ENCODE data around the gene PLXND1. TPM values are rescaled to one million over a fixed set of nuclear protein-coding genes. Genes with fewer than 3 reads are reported as not detected.

Gene PLXND1
- total and polyA plus RNA-seq, 8 donors, result 175 to 263 (median 214) TPM

DNA sequence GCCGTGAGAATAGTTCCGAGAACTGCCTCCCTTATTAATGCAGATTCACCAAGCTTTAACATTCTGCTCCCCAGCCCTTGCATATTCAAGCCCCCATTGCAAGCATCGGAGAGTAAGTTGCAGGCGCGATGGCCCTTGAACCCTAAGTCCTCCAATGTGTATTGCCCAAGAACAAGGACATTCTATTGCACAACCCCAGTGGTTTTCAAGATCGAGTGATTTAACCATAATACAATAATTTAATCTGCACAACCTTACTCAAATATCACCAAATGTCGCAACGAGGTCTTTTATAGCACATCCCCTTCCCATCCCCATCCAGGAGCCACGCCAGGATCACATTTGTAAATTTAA, 21.7 kb upstream of the PLXND1 start:
- peaks cover 39 to 60% of the 10 kb centered on the region in 2 donors for H3K4me1 ChIP-seq
- H3K4me3 ChIP-seq, result peak overlapping the region; percentile 41 to 61
- ATAC-seq (peak; percentile 1), DNase-seq (no peak)
- H3K36me3 ChIP-seq, result no peaks in the 10 kb centered on the region
- intact Hi-C loops (cut with DNase I), result no loop called here
- no peaks in the 10 kb centered on the region for H3K9me3 ChIP-seq
- TF ChIP-seq, protein P1, sequence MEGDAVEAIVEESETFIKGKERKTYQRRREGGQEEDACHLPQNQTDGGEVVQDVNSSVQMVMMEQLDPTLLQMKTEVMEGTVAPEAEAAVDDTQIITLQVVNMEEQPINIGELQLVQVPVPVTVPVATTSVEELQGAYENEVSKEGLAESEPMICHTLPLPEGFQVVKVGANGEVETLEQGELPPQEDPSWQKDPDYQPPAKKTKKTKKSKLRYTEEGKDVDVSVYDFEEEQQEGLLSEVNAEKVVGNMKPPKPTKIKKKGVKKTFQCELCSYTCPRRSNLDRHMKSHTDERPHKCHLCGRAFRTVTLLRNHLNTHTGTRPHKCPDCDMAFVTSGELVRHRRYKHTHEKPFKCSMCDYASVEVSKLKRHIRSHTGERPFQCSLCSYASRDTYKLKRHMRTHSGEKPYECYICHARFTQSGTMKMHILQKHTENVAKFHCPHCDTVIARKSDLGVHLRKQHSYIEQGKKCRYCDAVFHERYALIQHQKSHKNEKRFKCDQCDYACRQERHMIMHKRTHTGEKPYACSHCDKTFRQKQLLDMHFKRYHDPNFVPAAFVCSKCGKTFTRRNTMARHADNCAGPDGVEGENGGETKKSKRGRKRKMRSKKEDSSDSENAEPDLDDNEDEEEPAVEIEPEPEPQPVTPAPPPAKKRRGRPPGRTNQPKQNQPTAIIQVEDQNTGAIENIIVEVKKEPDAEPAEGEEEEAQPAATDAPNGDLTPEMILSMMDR (IDR thresholded peaks at IDR 0.05), result no peak
- H3K27me3 ChIP-seq, result no peaks in the 10 kb centered on the region
- H3K27ac ChIP-seq, result peak overlapping the region; percentile 97 to 98

DNA sequence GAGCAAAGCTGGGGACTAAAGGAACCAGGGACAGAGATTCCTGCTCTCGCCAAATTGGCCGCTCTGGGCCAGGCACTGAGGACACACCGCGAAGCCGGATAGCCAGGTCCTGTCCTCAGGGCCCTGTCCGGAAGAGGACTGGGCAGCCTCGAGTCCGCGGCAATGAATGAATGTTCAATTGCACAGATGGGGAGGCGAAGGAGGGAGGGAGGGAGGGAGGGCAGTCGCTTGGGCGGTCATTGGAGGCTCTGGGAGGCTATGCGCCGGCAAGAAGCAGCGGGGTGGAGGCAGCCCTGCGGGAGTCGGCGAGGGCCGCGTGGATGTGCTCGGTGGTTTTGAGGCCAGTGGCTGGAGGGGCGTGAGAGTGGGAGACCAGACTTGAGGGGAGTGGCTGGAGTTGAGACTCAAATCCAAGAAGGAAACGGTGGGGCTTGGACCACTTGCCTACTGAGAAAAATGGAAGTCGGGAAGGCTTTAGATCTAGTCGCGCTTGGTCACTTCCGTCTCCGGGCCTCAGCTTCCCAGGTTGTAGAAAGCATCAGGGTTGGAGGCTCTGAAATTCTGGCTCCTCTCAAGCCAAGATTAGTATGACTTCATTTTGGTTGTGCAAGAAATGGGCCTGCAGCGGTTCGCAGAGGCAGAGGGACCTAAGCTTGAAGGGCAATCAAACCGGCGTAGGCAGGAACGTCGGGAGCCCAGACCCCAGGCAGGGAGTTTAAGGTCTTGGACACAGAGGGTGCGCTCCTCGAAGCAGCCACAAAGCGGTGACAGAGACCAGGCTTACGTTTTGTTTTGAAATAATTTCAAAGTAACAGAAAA, 21.1 kb upstream of the PLXND1 start:
- Histone ChIP-seq H3K4me3 (peak overlapping the region; percentile 41 to 61), H3K27ac (peak overlapping the region; percentile 97 to 98), H3K36me3 (no peaks in the 10 kb centered on the region), H3K9me3 (no peaks in the 10 kb centered on the region), H3K4me1 (peaks cover 45 to 65% of the 10 kb centered on the region in 2 donors), H3K27me3 (no peaks in the 10 kb centered on the region)
- intact Hi-C loops (cut with DNase I), result no loop called here
- ATAC-seq (peak; percentile 55), DNase-seq (peak; percentile 79 to 86 (median 83))
- TF ChIP-seq, protein P1 (IDR thresholded peaks at IDR 0.05), result peak; percentile 64 to 69

DNA sequence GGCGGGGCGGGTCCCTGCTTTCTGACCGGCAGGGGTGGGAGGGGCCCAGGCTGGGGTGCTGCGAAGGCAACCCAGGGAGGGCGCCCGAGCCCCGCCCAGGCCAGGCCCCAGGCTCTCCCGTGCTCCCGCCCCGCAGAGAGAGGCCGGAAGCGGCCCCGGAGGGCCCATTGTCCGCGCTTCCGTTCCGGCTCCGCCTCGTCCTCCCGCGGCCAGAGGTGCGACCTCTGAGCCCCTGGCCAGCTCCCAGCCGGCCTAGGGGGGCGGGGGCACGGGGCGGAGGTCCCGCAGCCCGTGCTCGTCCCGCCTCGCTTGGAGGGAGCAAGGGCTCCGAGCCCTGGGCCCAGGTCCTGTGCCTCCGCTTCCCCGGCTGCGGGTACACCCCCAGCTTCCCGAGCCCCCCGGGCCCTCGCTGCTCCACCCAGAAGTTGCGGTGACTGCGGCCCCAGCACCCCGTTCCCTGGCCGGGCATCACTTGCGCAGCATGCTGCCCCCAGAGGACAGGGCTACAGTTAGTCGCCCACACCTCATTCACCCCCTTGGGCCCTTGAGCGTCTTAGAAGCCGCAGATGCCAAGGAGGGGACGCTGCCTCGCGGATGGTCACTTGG, 20.4 kb upstream of the PLXND1 start:
- peak; percentile 67 to 99 (median 92) for DNase-seq
- TF ChIP-seq, protein P1 (IDR thresholded peaks at IDR 0.05), result peak in 1 of 2 donors; percentile 24
- no peaks in the 10 kb centered on the region for H3K27me3 ChIP-seq
- H3K36me3 ChIP-seq, result no peaks in the 10 kb centered on the region
- H3K4me3 ChIP-seq, result peak overlapping the region; percentile 41 to 61
- H3K4me1 ChIP-seq, result peaks cover 48 to 71% of the 10 kb centered on the region in 2 donors
- no peaks in the 10 kb centered on the region for H3K9me3 ChIP-seq
- intact Hi-C loops (cut with DNase I), result no loop called here
- H3K27ac ChIP-seq, result peak overlapping the region; percentile 97 to 98
- peak; percentile 90 for ATAC-seq

DNA sequence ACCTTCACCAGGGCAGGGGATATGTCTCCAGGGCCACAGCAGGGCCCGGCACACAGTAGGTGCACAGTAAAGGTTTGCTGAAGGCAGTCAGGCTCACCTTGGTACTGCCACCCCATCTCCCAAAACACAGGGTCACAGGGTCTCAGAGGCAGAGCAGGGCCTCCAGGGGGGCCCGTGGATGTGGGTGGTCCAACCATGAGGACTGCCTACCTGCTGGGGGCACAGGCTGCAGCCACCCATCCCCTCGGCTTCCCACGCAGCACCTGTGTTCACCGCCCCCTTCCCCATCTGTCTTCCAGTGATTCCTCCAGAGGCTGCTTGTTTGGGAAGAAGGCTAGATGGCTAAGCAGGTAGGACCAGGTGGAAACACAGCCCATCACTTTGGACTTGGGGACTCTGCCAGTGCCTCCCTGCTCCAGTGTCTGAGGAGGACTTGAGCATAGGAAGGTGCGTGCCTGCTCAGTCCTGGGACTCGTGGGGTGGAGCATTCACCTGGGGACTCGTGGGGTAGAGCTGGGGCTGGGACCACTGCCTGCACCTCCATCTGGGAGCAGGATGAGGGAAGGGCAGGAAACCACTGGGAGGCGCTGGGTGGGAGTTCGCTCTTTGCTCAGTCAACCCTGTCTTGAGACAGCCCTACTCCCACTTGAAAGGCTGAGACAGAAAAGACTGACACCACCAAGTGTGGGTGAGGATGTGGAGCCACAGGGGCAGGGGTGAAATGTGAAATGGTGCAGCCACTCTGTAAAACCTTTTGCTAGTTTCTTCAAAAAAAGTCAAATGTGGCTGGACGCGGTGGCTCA, 18.8 kb upstream of the PLXND1 start:
- no peak overlapping the region for H3K4me3 ChIP-seq
- no peaks in the 10 kb centered on the region for H3K27me3 ChIP-seq
- TF ChIP-seq, protein P1 (IDR thresholded peaks at IDR 0.05), result no peak
- no peaks in the 10 kb centered on the region for H3K9me3 ChIP-seq
- intact Hi-C loops (cut with DNase I), result no loop called here
- ATAC-seq (no peak), DNase-seq (peak in 2 of 4 donors; percentile 42 to 51)
- peak overlapping the region; percentile 97 to 98 for H3K27ac ChIP-seq
- H3K4me1 ChIP-seq, result peaks cover 48 to 79% of the 10 kb centered on the region in 2 donors
- no peaks in the 10 kb centered on the region for H3K36me3 ChIP-seq
